ENCODE results near the gene TP73.

TP73 gene

GRCh38 chr1:3624200-3625136 is 27.8 kb upstream of the TP73 start, which contains the start of gene TPRG1L:
TPRG1L (plus strand) TSS chr1:3625015; CDS start chr1:3625073, 58 bp downstream.
- no peaks in the 10 kb centered on the region for H3K9me3 ChIP-seq (ENCODE audit: control insufficient read depth, insufficient read depth, low read length)

GRCh38 chr1:3625151-3625907 is 27.0 kb upstream of the TP73 start:
- H3K4me1 ChIP-seq (ENCODE audit: control insufficient read depth, low read length) = peaks cover 13% of the 10 kb centered on the region
- no peak overlapping the region for H3K27ac ChIP-seq (ENCODE audit: low read depth, low read length)
- H3K9me3 ChIP-seq (ENCODE audit: control insufficient read depth, insufficient read depth, low read length) = no peaks in the 10 kb centered on the region
- no peaks in the 10 kb centered on the region for H3F3A ChIP-seq (ENCODE audit: control insufficient read depth, insufficient read depth)
- no peak for TF ChIP-seq CTCF (IDR thresholded peaks at IDR 0.05; ENCODE audit: low read depth, low read length, poor library complexity, severe bottlenecking)
- no peak for TF ChIP-seq EZH2phosphoT487 (IDR thresholded peaks at IDR 0.05; ENCODE audit: borderline replicate concordance, low read length)
- peak overlapping the region; percentile 62 for H3K4me2 ChIP-seq (ENCODE audit: low read length)
- H3K27me3 ChIP-seq (ENCODE audit: control insufficient read depth, low read length) = peaks cover 5% of the 10 kb centered on the region; the same call in 1 of the 2 replicates
- no peaks in the 10 kb centered on the region for H3K79me2 ChIP-seq (ENCODE audit: control insufficient read depth, low read length)
- H4K20me1 ChIP-seq (ENCODE audit: control insufficient read depth, insufficient read depth, low read depth, low read length) = no peaks in the 10 kb centered on the region
- H3K36me3 ChIP-seq (ENCODE audit: control insufficient read depth, low read length) = peaks cover 13% of the 10 kb centered on the region
- peak overlapping the region; percentile 97 for H3K4me3 ChIP-seq (ENCODE audit: low read length)
- no peaks in the 10 kb centered on the region for H3K9me2 ChIP-seq (replicated peaks; ENCODE audit: control insufficient read depth, low read length)

More at GRCh38 chr1:3624200-3625136, 27.8 kb upstream of the TP73 start, which contains the start of gene TPRG1L:
- H3K27me3 ChIP-seq (ENCODE audit: control insufficient read depth, low read length) = peaks cover 5% of the 10 kb centered on the region; the same call in 1 of the 2 replicates
- no peaks in the 10 kb centered on the region for H3K79me2 ChIP-seq (ENCODE audit: control insufficient read depth, low read length)
- H3K4me3 ChIP-seq (ENCODE audit: low read length) = peak within 1 kb of the TSS; percentile 97
- H3K36me3 ChIP-seq (ENCODE audit: control insufficient read depth, low read length) = peaks cover 13% of the 10 kb centered on the region
- H3K4me1 ChIP-seq (ENCODE audit: control insufficient read depth, low read length) = peaks cover 13% of the 10 kb centered on the region
- H3K4me2 ChIP-seq (ENCODE audit: low read length) = peak within 1 kb of the TSS; percentile 95
- no peaks in the 10 kb centered on the region for H3K9me2 ChIP-seq (replicated peaks; ENCODE audit: control insufficient read depth, low read length)
- no peaks in the 10 kb centered on the region for H4K20me1 ChIP-seq (ENCODE audit: control insufficient read depth, insufficient read depth, low read depth, low read length)
- no peaks in the 10 kb centered on the region for H3F3A ChIP-seq (ENCODE audit: control insufficient read depth, insufficient read depth)
- no peak for TF ChIP-seq CTCF (IDR thresholded peaks at IDR 0.05; ENCODE audit: low read depth, low read length, poor library complexity, severe bottlenecking)
- TF ChIP-seq EZH2phosphoT487 (IDR thresholded peaks at IDR 0.05; ENCODE audit: borderline replicate concordance, low read length) = no peak
- H3K27ac ChIP-seq (ENCODE audit: low read depth, low read length) = no peak within 1 kb of the TSS

- H3F3A ChIP-seq (ENCODE audit: control insufficient read depth, insufficient read depth) = no peaks in the 10 kb centered on the region
- H4K20me1 ChIP-seq (ENCODE audit: control insufficient read depth, insufficient read depth, low read depth, low read length) = no peaks in the 10 kb centered on the region
- H3K4me2 ChIP-seq (ENCODE audit: low read length) = peak overlapping the region; percentile 62
- peak overlapping the region; percentile 97 for H3K4me3 ChIP-seq (ENCODE audit: low read length)
- peaks cover 5% of the 10 kb centered on the region; the same call in 1 of the 2 replicates for H3K27me3 ChIP-seq (ENCODE audit: control insufficient read depth, low read length)
- H3K4me1 ChIP-seq (ENCODE audit: control insufficient read depth, low read length) = peaks cover 13% of the 10 kb centered on the region
- no peaks in the 10 kb centered on the region for H3K79me2 ChIP-seq (ENCODE audit: control insufficient read depth, low read length)
- no peaks in the 10 kb centered on the region for H3K9me2 ChIP-seq (replicated peaks; ENCODE audit: control insufficient read depth, low read length)
- TF ChIP-seq EZH2phosphoT487 (IDR thresholded peaks at IDR 0.05; ENCODE audit: borderline replicate concordance, low read length) = no peak
- no peak for TF ChIP-seq CTCF (IDR thresholded peaks at IDR 0.05; ENCODE audit: low read depth, low read length, poor library complexity, severe bottlenecking)
- peaks cover 16% of the 10 kb centered on the region for H3K36me3 ChIP-seq (ENCODE audit: control insufficient read depth, low read length)
- H3K9me3 ChIP-seq (ENCODE audit: control insufficient read depth, insufficient read depth, low read length) = no peaks in the 10 kb centered on the region
- H3K27ac ChIP-seq (ENCODE audit: low read depth, low read length) = no peak overlapping the region
These were observed 26.3 kb upstream of the TP73 start for GRCh38 chr1:3626025-3626424.

Measured in DOHH2 (cell line).